NOMO-1 treated with dmso at 0.1 percent for 144 hours (cell line): ENCODE results near the gene EPB41L2.
"Not testable (repeated sequence)": the region's sequence is repeated elsewhere in the genome, so short reads cannot be mapped to it uniquely, and the experiment has no call there.

Source experiments
- DNase-seq: peaks from one replicate; lab custom pipeline; 2025; ENCODE audit not compliant: unreplicated experiment; lab: John Stamatoyannopoulos, UW

Gene EPB41L2

GRCh38 chr6:131004936-131005335, 58.1 kb downstream of the EPB41L2 start:
- no peak for DNase-seq

DNA sequence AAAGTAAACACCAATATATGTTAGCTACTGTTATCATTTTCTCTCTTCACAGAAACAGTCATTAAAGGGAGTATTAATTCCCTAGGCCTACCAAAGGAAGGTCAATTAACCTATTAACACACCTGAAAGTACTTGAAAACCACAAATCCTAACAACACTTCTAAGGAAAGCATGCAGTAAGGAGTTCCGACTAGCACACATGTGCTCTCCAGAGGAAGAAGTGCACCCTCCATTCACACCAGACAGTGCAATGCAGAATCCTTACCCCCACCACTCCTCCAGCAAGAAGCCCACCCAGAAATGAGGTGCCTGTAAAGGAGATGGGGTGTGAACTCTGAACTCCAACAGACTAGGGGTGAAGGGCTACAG, 58.7 kb downstream of the EPB41L2 start:
- no peak for DNase-seq

GRCh38 chr6:131003488-131004386, 59.3 kb downstream of the EPB41L2 start:
- DNase-seq: no peak

DNA sequence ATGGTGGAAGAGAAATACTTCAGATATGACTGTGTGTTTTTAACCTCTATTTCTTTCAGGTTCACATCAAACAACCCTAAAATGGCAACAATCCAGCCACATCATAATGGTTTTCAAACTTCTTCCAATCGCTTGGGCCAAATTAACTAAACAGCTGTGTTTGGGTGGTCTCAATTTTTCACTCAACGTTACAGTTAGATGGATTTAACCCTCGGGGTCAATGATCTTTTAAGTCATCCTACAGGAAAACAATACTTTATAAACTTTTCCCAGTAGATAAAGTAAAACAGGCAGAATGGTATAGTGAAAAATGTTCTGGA, 60.4 kb downstream of the EPB41L2 start:
- DNase-seq: no peak

- no peak for DNase-seq
These were observed 60.9 kb downstream of the EPB41L2 start for GRCh38 chr6:131001945-131002660.

DNA sequence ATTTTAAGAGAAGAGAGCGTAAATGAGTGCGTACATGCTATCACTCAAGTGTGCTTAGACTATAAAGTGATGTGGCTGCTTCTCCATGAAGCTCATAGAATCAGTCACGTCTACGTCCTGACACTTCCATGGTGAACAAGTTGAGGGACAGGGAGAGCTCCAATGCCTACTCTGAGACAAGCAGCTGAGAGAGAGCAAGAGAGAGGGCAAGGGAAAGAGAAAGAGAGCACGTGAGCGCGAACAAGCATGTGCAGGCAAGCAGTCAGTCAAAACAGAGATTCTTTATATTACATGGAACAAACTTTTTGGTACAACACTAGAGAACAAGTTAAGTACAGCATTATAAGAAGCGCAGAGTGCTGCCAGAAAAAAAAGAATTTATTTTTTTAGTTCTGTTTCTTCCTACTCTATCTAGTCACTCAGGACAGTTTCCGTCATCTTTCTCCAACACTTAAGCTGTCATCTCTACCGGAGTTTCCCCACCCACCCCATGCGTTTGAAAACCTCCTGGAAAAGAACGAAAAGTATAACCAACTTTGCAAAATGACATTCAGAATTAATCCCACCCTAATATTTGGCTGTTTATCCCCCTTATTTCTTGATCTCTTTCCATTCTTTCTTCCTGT, 61.8 kb downstream of the EPB41L2 start:
- no peak for DNase-seq

DNA sequence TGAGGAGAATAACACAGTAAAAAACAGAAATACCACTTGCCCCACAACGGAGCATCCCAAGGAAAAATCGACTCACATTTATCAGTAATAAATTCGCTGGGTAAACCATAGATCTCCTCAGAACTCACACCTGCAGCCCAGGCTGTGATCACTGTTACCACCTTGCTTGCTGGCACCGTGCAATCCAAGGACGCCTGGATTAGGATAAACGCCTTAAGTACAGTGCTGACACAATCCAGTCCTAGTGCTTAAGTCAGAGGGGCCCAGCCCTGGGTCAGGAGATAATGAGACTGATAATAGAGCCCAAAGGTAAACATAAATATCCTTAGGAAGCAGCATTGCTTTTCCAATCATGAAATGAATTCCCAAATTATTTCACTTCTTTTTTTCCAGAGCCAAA, 62.5 kb downstream of the EPB41L2 start:
- DNase-seq: no peak

DNA sequence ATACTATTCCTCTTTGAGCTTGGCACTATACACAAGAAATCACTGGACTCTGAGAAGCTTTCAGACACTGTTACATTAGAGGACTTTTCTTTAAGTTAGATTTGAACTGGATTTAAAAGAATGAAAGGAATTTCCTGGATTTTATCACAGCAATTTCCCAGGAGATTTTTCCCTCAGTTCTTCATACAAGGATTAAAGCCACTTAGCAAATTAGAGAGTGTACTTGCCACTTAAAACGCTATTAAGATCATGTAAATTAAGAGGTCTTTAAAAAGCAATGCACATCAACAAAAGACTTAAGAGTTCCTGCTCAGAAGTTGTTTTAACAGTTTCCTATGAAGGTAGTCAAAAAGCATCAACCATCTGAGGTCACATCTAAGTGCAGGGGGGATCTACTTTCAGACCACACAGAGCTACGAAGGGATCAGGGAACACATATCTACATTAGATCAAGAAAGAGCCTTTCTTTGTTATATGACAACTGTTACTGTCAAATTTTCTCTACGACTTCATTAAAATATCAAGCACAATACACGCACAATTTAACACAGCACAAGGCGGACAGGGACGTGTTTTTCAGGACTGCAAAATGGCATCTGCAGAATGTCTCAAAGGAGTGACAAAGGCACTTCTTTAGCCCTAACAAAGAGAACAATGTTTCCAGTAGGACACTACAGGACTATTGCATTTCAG, 65.8 kb downstream of the EPB41L2 start:
- DNase-seq: no peak

GRCh38 chr6:130996635-130997034, 66.4 kb downstream of the EPB41L2 start:
- DNase-seq: no peak

DNA sequence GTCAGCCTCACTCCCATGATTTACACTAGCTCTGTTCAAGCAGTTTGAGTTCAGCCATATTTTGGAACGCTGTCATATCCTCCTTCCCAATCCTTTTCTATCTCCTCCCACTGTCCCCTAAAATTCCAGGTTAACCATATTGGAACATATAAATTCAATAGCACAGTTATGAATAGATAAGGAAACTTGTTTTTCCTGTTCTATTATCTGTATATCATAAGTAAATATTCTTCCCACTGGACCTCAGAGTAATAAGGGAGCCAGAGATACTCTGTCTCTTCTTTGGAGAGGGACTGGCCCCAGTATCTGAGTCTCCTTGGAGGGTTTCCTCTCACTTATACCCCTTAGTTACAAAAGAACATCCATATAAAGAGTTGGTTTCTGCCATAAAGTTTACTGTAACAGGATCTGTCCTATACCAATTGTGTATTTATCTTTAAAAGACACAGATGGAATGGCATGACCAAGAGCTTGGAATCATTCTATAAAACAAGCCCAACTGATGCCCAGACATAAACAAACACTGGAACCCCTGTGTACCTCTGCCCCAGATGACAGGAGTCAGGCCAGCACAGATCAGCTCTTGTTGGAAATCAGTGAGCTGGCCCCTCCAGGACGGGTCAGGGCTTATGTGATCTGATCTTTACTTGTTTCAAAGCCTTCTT, 67.1 kb downstream of the EPB41L2 start:
- DNase-seq: no peak

- no peak for DNase-seq
These were observed 68.5 kb downstream of the EPB41L2 start for GRCh38 chr6:130994319-130995097.

DNA sequence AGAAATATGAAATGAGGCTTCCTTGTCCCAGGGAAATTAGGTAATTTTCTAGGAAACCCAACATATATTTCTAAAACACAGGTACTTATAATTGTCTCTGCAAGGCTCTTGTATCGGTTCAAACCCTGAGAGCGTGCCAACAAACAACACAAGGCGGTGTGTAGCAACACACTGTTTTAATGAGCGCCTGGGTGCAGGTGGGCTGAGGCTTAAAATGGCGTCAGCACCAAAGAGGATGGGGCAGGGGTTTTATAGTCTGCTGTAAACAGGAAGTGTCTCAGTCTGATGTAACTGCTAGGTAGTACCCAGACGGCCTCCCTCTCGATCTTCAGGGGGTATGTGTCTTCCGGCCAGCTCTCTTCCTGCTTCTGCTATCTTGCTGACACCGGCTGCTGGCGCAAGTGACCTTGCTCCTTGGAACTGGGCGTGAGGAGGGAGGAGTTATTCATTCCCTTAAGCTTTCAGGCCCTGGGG, 69.7 kb downstream of the EPB41L2 start:
- no peak for DNase-seq

GRCh38 chr6:130991422-130992137, 71.5 kb downstream of the EPB41L2 start:
- no peak for DNase-seq

DNA sequence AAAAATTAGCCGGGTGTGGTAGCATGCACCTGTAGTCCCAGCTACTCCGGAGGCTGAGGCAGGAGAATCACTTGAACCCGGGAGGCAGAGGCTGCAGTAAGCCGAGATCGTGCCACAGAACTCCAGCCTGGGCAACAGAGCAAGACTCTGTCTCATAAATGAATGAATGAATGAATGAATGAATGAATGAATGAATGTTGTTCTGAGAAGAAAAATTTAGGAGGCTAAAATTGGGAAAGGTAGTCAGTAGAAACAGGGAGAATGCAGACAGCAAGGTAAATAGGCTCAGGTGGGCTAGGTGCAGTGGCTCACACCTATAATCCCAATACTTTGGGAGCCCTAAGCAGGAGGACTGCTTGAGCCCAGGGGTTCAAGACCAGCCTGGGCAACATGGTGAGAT, 75.5 kb downstream of the EPB41L2 start:
- DNase-seq: not testable (repeated sequence)

DNA sequence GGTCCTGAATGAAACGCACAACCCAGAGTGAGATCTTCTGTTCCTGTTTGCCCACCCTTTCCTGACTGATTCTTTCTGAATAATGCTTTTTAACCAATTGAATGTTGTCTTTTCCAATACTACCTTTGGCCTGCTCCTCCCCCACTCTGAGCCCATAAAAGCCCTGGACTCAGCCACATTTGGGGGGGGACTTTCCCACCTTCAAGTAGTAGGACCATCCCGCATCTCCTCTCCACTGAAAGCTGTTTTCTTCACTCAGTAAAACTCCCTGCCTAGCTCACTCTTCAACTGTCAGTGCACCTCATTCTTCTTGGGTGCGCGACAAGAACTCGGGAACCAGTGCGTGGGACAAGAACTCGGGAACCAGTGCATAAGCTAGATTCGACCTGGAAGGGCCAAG, 77.9 kb downstream of the EPB41L2 start:
- no peak for DNase-seq

DNA sequence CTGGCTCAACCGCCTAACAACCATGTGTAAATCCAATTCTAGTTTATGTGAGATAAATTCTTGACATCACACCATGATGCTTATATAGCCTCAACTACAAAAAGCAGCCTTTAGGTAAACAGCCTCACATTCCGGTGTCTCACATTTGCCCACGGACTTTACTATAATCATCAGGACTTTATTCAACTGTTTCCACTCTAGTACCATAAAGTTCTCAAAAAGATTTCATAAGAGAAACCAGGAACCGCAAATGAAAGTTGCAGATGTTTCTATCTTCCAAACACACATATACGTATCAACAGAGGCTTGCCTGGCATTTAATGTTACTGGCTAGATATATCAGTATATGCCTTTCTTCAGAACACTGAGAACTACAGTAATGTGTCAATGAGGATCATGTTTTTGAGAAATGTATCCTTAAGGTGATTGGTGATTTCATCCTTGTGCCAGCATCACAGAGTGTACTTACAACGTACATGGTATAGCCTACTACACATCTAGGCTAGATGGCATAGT, 80.0 kb downstream of the EPB41L2 start:
- no peak for DNase-seq

- no peak for DNase-seq
These were observed 80.9 kb downstream of the EPB41L2 start for GRCh38 chr6:130982135-130982534.

DNA sequence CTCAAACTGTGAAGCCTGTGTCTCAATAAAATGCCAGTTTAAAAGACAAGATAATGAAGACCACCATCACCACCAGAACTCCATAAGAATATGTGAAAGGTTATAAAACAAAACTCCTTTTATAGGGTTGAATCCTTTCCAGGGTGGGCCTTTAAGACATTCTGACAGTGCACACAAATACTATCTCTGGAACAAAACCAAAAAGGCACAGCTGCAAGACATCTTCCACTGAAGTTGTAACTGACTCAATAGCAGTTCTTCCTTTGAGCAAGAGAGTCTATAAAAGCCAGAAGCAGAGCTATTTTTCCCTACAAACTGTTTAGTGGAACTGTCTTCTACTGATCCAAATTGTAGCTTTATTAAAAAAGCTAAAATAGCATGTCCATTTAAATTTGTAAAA, 81.6 kb downstream of the EPB41L2 start:
- DNase-seq: no peak

DNA sequence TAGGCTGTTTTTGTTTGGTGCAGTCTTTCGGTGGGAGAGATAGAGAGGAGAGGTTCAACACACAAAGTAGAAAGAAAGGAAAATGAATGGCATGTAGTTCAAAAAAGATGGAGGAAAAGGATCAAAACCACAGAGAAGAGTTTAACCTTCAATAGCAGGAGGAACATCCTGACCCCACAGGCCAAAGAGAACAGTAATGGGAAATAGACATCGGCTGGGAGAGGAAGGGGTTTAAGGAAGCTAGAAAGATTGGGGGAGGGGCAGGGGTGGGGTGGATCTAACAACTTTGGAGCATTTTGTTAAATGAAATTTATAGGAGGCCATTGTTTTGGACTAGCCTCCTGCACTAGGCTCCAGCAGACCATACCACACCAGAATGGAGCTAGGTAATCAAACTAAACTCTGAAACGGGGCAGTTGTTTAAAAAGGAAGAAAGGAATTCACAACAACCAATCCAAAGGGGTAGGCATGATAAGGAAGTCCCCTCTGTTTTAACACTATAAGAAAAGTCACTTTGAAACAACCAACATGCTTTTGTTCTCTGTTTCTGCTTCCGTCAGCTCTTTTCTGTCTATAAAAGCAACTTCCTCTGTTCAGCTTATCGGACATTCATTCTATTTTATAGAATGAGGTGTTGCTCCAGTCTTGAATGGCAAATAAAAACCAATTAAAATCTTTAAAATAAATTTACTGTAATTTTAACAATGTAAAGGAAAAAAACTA, 82.6 kb downstream of the EPB41L2 start:
- no peak for DNase-seq
